ENCODE results near the gene MASTL. TPM values are rescaled to one million over a fixed set of nuclear protein-coding genes. Genes with fewer than 3 reads are reported as not detected.
A peak's percentile ranks its signal among the peaks of the same experiment; 100 is the strongest.

MASTL gene
- total RNA-seq: 28.9 and 34.5 TPM in 2 replicates

GRCh38 chr10:27155066-27155754 is at the start of gene MASTL:
Gene MASTL (plus strand): TSS chr10:27155352. CDS start chr10:27155427, 75 bp downstream.
- DNase-seq (ENCODE audit: low read depth): peak; percentile 64
- H3K4me3 ChIP-seq (ENCODE audit: low read depth, low read length): peak within 1 kb of the TSS; percentile 73
- TF ChIP-seq CTCF (conservative IDR thresholded peaks at IDR 0.05; ENCODE audit: low read depth, low read length): no peak

GRCh38 chr10:27108165-27108564 is 47.0 kb upstream of the MASTL start:
- no peak for TF ChIP-seq CTCF (conservative IDR thresholded peaks at IDR 0.05; ENCODE audit: low read depth, low read length)
- no peak overlapping the region for H3K4me3 ChIP-seq (ENCODE audit: low read depth, low read length)

GRCh38 chr10:27134371-27134770 is 20.8 kb upstream of the MASTL start:
- no peak for TF ChIP-seq CTCF (conservative IDR thresholded peaks at IDR 0.05; ENCODE audit: low read depth, low read length)
- no peak overlapping the region for H3K4me3 ChIP-seq (ENCODE audit: low read depth, low read length)
- DNase-seq (ENCODE audit: low read depth): no peak

More at GRCh38 chr10:27108165-27108564, 47.0 kb upstream of the MASTL start:
- DNase-seq (ENCODE audit: low read depth): no peak

GRCh38 chr10:27138277-27138676 is 16.9 kb upstream of the MASTL start:
- no peak for DNase-seq (ENCODE audit: low read depth)
- H3K4me3 ChIP-seq (ENCODE audit: low read depth, low read length): no peak overlapping the region
- no peak for TF ChIP-seq CTCF (conservative IDR thresholded peaks at IDR 0.05; ENCODE audit: low read depth, low read length)

- no peak for TF ChIP-seq CTCF (conservative IDR thresholded peaks at IDR 0.05; ENCODE audit: low read depth, low read length)
- no peak for DNase-seq (ENCODE audit: low read depth)
- H3K4me3 ChIP-seq (ENCODE audit: low read depth, low read length): no peak overlapping the region
Observed at GRCh38 chr10:27143686-27144085, 11.5 kb upstream of the MASTL start.

- no peak for DNase-seq (ENCODE audit: low read depth)
- no peak overlapping the region for H3K4me3 ChIP-seq (ENCODE audit: low read depth, low read length)
- no peak for TF ChIP-seq CTCF (conservative IDR thresholded peaks at IDR 0.05; ENCODE audit: low read depth, low read length)
Observed at GRCh38 chr10:27145937-27146336, 9.2 kb upstream of the MASTL start.

GRCh38 chr10:27147701-27148100 is 7.5 kb upstream of the MASTL start:
- no peak for TF ChIP-seq CTCF (conservative IDR thresholded peaks at IDR 0.05; ENCODE audit: low read depth, low read length)
- H3K4me3 ChIP-seq (ENCODE audit: low read depth, low read length): no peak overlapping the region
- DNase-seq (ENCODE audit: low read depth): no peak

All from epithelial cell of proximal tubule (primary cell).